Measurements from ENCODE around the gene STRBP.
"Not testable (repeated sequence)": the region's sequence is repeated elsewhere in the genome, so short reads cannot be mapped to it uniquely, and the experiment has no call there.

STRBP gene

GRCh38 chr9:123191260-123191659 lies 77.1 kb downstream of the STRBP start:
- H3K27me3 ChIP-seq (ENCODE audit: insufficient read depth, low read length, poor library complexity), result no peaks in the 10 kb centered on the region
- H2BK5ac ChIP-seq (ENCODE audit: low read length), result no peak overlapping the region
- H3K9ac ChIP-seq (ENCODE audit: low read length), result no peak overlapping the region
- no peak overlapping the region for H3K27ac ChIP-seq (ENCODE audit: low read depth, low read length)
- H3K36me3 ChIP-seq (ENCODE audit: control insufficient read depth, insufficient read depth, low read length), result no peaks in the 10 kb centered on the region
- DNase-seq, result peak; percentile 1
- no peak overlapping the region for H3K18ac ChIP-seq (ENCODE audit: low read length)
- no CpG with 5 or more reads among the region's 4 CpGs for WGBS (ENCODE audit: extremely low coverage, insufficient coverage, low lambda C conversion rate)
- no peak overlapping the region for H3K4me3 ChIP-seq (ENCODE audit: low read length)
- no peaks in the 10 kb centered on the region for H3K4me1 ChIP-seq (ENCODE audit: control insufficient read depth, low read depth, low read length)
- H2AK5ac ChIP-seq (ENCODE audit: low read length), result no peak overlapping the region
- no peak overlapping the region for H4K8ac ChIP-seq (ENCODE audit: low read depth, low read length)
- peaks cover 3% of the 10 kb centered on the region for H3K79me1 ChIP-seq (ENCODE audit: low read length)
- H2BK120ac ChIP-seq (ENCODE audit: low read depth, low read length), result no peak overlapping the region
- H4K5ac ChIP-seq (ENCODE audit: low read length), result no peak overlapping the region
- H3K4me2 ChIP-seq (ENCODE audit: low read length), result no peak overlapping the region
- no peak overlapping the region for H3K23ac ChIP-seq (ENCODE audit: low read length)
- H3K4ac ChIP-seq (ENCODE audit: low read depth, low read length), result no peak overlapping the region
- H3K79me2 ChIP-seq (ENCODE audit: control insufficient read depth, insufficient read depth, low read length), result peaks cover 2% of the 10 kb centered on the region
- no peak overlapping the region for H3K56ac ChIP-seq (ENCODE audit: low read length)
- no peak overlapping the region for H2BK15ac ChIP-seq (replicated peaks; ENCODE audit: low read depth)

DNA sequence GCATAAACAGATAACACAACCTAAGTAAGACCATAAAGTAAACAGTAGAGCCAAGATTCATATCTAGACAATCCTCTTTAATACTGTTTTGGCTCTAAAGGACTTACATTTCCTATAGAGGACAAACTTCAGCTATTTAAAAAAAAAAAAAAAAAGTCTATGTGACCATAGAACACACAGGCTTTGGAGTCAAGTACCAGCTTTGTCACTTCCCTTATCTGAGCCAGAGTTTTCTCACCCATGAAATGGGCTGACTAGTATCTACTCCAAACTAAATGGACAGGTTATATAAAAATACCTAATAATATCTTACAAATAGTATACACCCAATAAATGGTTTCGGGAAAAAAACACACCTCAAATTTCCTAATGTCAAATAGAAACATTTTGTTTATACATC lies 81.3 kb downstream of the STRBP start:
- H3K27ac ChIP-seq (ENCODE audit: low read depth, low read length), result no peak overlapping the region
- H4K5ac ChIP-seq (ENCODE audit: low read length), result no peak overlapping the region
- no peak overlapping the region for H2BK5ac ChIP-seq (ENCODE audit: low read length)
- H3K36me3 ChIP-seq (ENCODE audit: control insufficient read depth, insufficient read depth, low read length), result no peaks in the 10 kb centered on the region
- H3K79me1 ChIP-seq (ENCODE audit: low read length), result peaks cover 3% of the 10 kb centered on the region
- no peak for DNase-seq
- no peak overlapping the region for H3K9ac ChIP-seq (ENCODE audit: low read length)
- no peak overlapping the region for H2AK5ac ChIP-seq (ENCODE audit: low read length)
- H3K4me3 ChIP-seq (ENCODE audit: low read length), result no peak overlapping the region
- no peak overlapping the region for H3K56ac ChIP-seq (ENCODE audit: low read length)
- H3K27me3 ChIP-seq (ENCODE audit: insufficient read depth, low read length, poor library complexity), result no peaks in the 10 kb centered on the region
- H3K18ac ChIP-seq (ENCODE audit: low read length), result no peak overlapping the region
- no peak overlapping the region for H3K4ac ChIP-seq (ENCODE audit: low read depth, low read length)
- H3K4me1 ChIP-seq (ENCODE audit: control insufficient read depth, low read depth, low read length), result no peaks in the 10 kb centered on the region
- no peak overlapping the region for H3K23ac ChIP-seq (ENCODE audit: low read length)
- no peak overlapping the region for H2BK120ac ChIP-seq (ENCODE audit: low read depth, low read length)
- WGBS (ENCODE audit: extremely low coverage, insufficient coverage, low lambda C conversion rate), result 100% methylated on average over 1 of the region's 1 CpG
- no peak overlapping the region for H3K4me2 ChIP-seq (ENCODE audit: low read length)
- peaks cover 2% of the 10 kb centered on the region for H3K79me2 ChIP-seq (ENCODE audit: control insufficient read depth, insufficient read depth, low read length)
- no peak overlapping the region for H2BK15ac ChIP-seq (replicated peaks; ENCODE audit: low read depth)
- H4K8ac ChIP-seq (ENCODE audit: low read depth, low read length), result no peak overlapping the region

- H3K56ac ChIP-seq (ENCODE audit: low read length); H3K23ac ChIP-seq (ENCODE audit: low read length); H3K4me2 ChIP-seq (ENCODE audit: low read length); H3K18ac ChIP-seq (ENCODE audit: low read length); H3K27me3 ChIP-seq (ENCODE audit: insufficient read depth, low read length, poor library complexity); H3K4me3 ChIP-seq (ENCODE audit: low read length); H3K27ac ChIP-seq (ENCODE audit: low read depth, low read length); H4K5ac ChIP-seq (ENCODE audit: low read length); DNase-seq; H3K4ac ChIP-seq (ENCODE audit: low read depth, low read length); H3K79me1 ChIP-seq (ENCODE audit: low read length); H3K79me2 ChIP-seq (ENCODE audit: control insufficient read depth, insufficient read depth, low read length); H3K4me1 ChIP-seq (ENCODE audit: control insufficient read depth, low read depth, low read length); H2BK120ac ChIP-seq (ENCODE audit: low read depth, low read length); H2AK5ac ChIP-seq (ENCODE audit: low read length); H3K9ac ChIP-seq (ENCODE audit: low read length); H2BK15ac ChIP-seq (replicated peaks; ENCODE audit: low read depth); H3K36me3 ChIP-seq (ENCODE audit: control insufficient read depth, insufficient read depth, low read length); H2BK5ac ChIP-seq (ENCODE audit: low read length); H4K8ac ChIP-seq (ENCODE audit: low read depth, low read length): not testable (repeated sequence)
- WGBS (ENCODE audit: extremely low coverage, insufficient coverage, low lambda C conversion rate), result no CpG with 5 or more reads among the region's 2 CpGs
These were observed 82.4 kb downstream of the STRBP start for GRCh38 chr9:123186029-123186428.

- Histone ChIP-seq H3K27ac (ENCODE audit: low read depth, low read length) (no peak overlapping the region), H3K4me3 (ENCODE audit: low read length) (no peak overlapping the region), H4K5ac (ENCODE audit: low read length) (no peak overlapping the region), H3K4me2 (ENCODE audit: low read length) (no peak overlapping the region), H4K8ac (ENCODE audit: low read depth, low read length) (no peak overlapping the region), H2BK15ac (replicated peaks; ENCODE audit: low read depth) (no peak overlapping the region), H2AK5ac (ENCODE audit: low read length) (no peak overlapping the region), H3K27me3 (ENCODE audit: insufficient read depth, low read length, poor library complexity) (no peaks in the 10 kb centered on the region), H3K4me1 (ENCODE audit: control insufficient read depth, low read depth, low read length) (no peaks in the 10 kb centered on the region), H3K79me1 (ENCODE audit: low read length) (no peaks in the 10 kb centered on the region), H3K9ac (ENCODE audit: low read length) (no peak overlapping the region), H3K56ac (ENCODE audit: low read length) (no peak overlapping the region), H3K23ac (ENCODE audit: low read length) (no peak overlapping the region), H2BK120ac (ENCODE audit: low read depth, low read length) (no peak overlapping the region), H3K79me2 (ENCODE audit: control insufficient read depth, insufficient read depth, low read length) (no peaks in the 10 kb centered on the region), H3K36me3 (ENCODE audit: control insufficient read depth, insufficient read depth, low read length) (no peaks in the 10 kb centered on the region), H3K18ac (ENCODE audit: low read length) (no peak overlapping the region), H3K4ac (ENCODE audit: low read depth, low read length) (no peak overlapping the region), H2BK5ac (ENCODE audit: low read length) (no peak overlapping the region)
- no peak for DNase-seq
- WGBS (ENCODE audit: extremely low coverage, insufficient coverage, low lambda C conversion rate), result no CpG with 5 or more reads among the region's 2 CpGs
These were observed 91.4 kb downstream of the STRBP start for GRCh38 chr9:123176949-123177348.

- H2BK5ac ChIP-seq (ENCODE audit: low read length), result no peak overlapping the region
- H3K4me3 ChIP-seq (ENCODE audit: low read length), result no peak overlapping the region
- no peak for DNase-seq
- H3K27ac ChIP-seq (ENCODE audit: low read depth, low read length), result no peak overlapping the region
- no peak overlapping the region for H4K8ac ChIP-seq (ENCODE audit: low read depth, low read length)
- no peak overlapping the region for H2BK15ac ChIP-seq (replicated peaks; ENCODE audit: low read depth)
- H3K56ac ChIP-seq (ENCODE audit: low read length), result no peak overlapping the region
- no peak overlapping the region for H2BK120ac ChIP-seq (ENCODE audit: low read depth, low read length)
- no peak overlapping the region for H3K4me2 ChIP-seq (ENCODE audit: low read length)
- H4K5ac ChIP-seq (ENCODE audit: low read length), result no peak overlapping the region
- H3K18ac ChIP-seq (ENCODE audit: low read length), result no peak overlapping the region
- no peaks in the 10 kb centered on the region for H3K79me1 ChIP-seq (ENCODE audit: low read length)
- no CpG with 5 or more reads among the region's 4 CpGs for WGBS (ENCODE audit: extremely low coverage, insufficient coverage, low lambda C conversion rate)
- no peaks in the 10 kb centered on the region for H3K4me1 ChIP-seq (ENCODE audit: control insufficient read depth, low read depth, low read length)
- no peak overlapping the region for H3K23ac ChIP-seq (ENCODE audit: low read length)
- H3K27me3 ChIP-seq (ENCODE audit: insufficient read depth, low read length, poor library complexity), result no peaks in the 10 kb centered on the region
- H3K36me3 ChIP-seq (ENCODE audit: control insufficient read depth, insufficient read depth, low read length), result no peaks in the 10 kb centered on the region
- H3K79me2 ChIP-seq (ENCODE audit: control insufficient read depth, insufficient read depth, low read length), result no peaks in the 10 kb centered on the region
- no peak overlapping the region for H3K4ac ChIP-seq (ENCODE audit: low read depth, low read length)
- H2AK5ac ChIP-seq (ENCODE audit: low read length), result no peak overlapping the region
- H3K9ac ChIP-seq (ENCODE audit: low read length), result no peak overlapping the region
These were observed 92.3 kb downstream of the STRBP start for GRCh38 chr9:123175854-123176629.

Measured in mesendoderm (in vitro differentiated cells).